A549 treated with Hydrocortisone at 1 μM for 4 hours (cell line): ENCODE data around the gene RHOXF2B. TPM values are rescaled to one million over a fixed set of nuclear protein-coding genes. Genes with fewer than 3 reads are reported as not detected.

ENCODE experiments used
- total RNA-seq: library from RNA; stranded (reverse); fragments of 200-300 nt; extraction: Qiagen RNA extraction; gene quantifications from 5 replicates; pipeline ENCODE4 v1.2.3, GENCODE V29; 2022

RHOXF2B gene
- not detected in 5 replicates for total RNA-seq

DNA sequence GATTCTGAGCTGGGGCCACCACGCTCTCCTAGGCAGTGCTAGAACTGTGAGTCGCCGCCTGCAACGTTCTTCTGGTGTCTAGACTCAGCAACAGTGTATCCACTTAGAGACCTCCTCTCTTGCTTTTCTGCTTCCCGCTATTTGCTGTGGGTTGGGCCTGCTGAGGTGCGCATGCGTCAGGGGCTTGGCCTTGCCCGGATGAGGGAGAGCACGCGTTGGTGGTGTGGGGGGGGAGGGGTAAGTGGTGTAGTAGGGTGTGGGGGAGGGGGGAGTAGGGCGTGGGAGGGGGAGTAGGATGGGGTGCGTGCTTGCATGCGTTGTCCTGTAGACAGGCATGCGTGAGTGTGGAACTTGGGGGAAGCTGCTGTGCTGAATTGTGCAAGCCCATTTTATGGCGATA is at the start of gene RHOXF2B:
Gene RHOXF2B (minus strand): TSS at position 101 of the 400 bp plus-strand sequence. CDS start 138 bp downstream, outside the sequence.

DNA sequence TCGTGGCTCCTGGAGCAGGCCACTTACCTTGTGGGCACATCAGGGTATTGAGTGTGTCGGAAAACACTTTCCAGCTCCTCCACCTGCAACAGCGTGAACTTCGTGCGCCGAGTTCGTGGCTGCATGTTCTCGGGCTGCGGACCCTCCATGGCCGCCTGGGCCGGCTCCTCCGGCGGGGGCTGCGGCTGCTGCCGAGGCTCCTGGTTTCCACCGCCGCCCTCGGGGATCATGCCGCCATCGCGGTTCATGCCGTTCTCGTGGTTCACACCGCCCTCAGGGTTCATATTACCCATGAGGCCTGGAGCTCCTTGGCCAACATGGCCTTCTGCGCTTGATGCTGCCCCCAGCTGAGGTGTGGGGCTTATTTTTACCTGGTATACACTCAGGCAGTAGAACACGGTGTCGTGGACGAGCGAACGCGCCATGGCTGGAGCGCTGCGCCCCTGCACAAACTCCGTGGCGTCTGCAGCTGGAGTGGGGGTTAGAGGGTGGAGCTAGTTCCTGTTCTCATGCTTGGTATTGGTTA is 38.0 kb upstream of the RHOXF2B start, which contains the start of gene RHOXF1:
Gene RHOXF1 (minus strand): TSS at position 476 of the 526 bp plus-strand sequence. CDS start 51 bp downstream, at position 425.

Other genes with a start within 250 kb of the RHOXF2B start
- 16.5 to 22.0 TPM (median 17.0 TPM) in 5 replicates for gene UPF3B, start 224.7 kb downstream of the RHOXF2B start, total RNA-seq
- gene RNF113A, start 206.0 kb downstream of the RHOXF2B start, total RNA-seq, result 27.5 to 32.9 TPM (median 30.7 TPM) in 5 replicates
- gene NDUFA1, start 205.9 kb downstream of the RHOXF2B start, total RNA-seq, result 236 to 273 TPM (median 252 TPM) in 5 replicates
- not detected in 5 replicates for gene AKAP14, start 181.8 kb downstream of the RHOXF2B start, total RNA-seq
- gene NKAP, start 133.9 kb downstream of the RHOXF2B start, total RNA-seq, result 6.4 to 7.6 TPM (median 7.4 TPM) in 5 replicates
- not detected in 5 replicates for gene RHOXF1, start 38.2 kb upstream of the RHOXF2B start, total RNA-seq
- gene RHOXF2, start 80.9 kb upstream of the RHOXF2B start, total RNA-seq, result not detected in 5 replicates
- gene ZBTB33, start 173.1 kb upstream of the RHOXF2B start, total RNA-seq, result 7.7 to 14.7 TPM (median 11.1 TPM) in 5 replicates
- 0.23 to 0.74 TPM (median 0.33 TPM) in 5 replicates for gene TMEM255A, start 233.8 kb upstream of the RHOXF2B start, total RNA-seq